Small intestine (tissue), 7 donors: ENCODE results near the gene MB. TPM values are rescaled to one million over a fixed set of nuclear protein-coding genes. Genes with fewer than 3 reads are reported as not detected.

Experiments
- DNase-seq, 2 donors: peaks; one replicate each; pipeline versions ENCODE4 v3.0.0 to v3.0.0-alpha.2; 2013
- FAIRE-seq: peaks from 2 replicates; lab custom pipeline; 2012; peaks lifted over from hg19 to GRCh38; lab: Jason Lieb, UNC
- H3K27ac ChIP-seq, 3 donors: one replicate each; pipeline ENCODE4 v1.5.1; 2013; ENCODE audit warnings: low read length in 2 of 3, mild to moderate bottlenecking in 2 of 3, control low read depth in 1 of 3, inconsistent platforms in 1 of 3, low read depth in 1 of 3, moderate library complexity in 1 of 3
- H3K27me3 ChIP-seq, 3 donors: one replicate each; pipeline ENCODE4 v1.6.1; 2013; ENCODE audit warnings: low read length in 3 of 3, inconsistent platforms in 1 of 3; ENCODE audit not compliant: control insufficient read depth in 3 of 3, insufficient read depth in 3 of 3
- H3K36me3 ChIP-seq, 3 donors: one replicate each; pipeline ENCODE4 v1.6.1; 2013; ENCODE audit warnings: low read length in 3 of 3, inconsistent platforms in 1 of 3, low read depth in 1 of 3, mild to moderate bottlenecking in 1 of 3, moderate library complexity in 1 of 3; ENCODE audit not compliant: control insufficient read depth in 3 of 3, insufficient read depth in 2 of 3
- H3K4me1 ChIP-seq, 3 donors: one replicate each; pipeline ENCODE4 v1.6.1; 2013; ENCODE audit warnings: low read length in 2 of 3, inconsistent platforms in 1 of 3, low read depth in 1 of 3, mild to moderate bottlenecking in 1 of 3, moderate library complexity in 1 of 3; ENCODE audit not compliant: control insufficient read depth in 3 of 3, insufficient read depth in 2 of 3
- H3K4me3 ChIP-seq, 3 donors: one replicate each; pipeline ENCODE4 v1.5.1; 2013; ENCODE audit warnings: low read length in 3 of 3, control low read depth in 1 of 3, inconsistent platforms in 1 of 3, low read depth in 1 of 3, mild to moderate bottlenecking in 1 of 3, moderate library complexity in 1 of 3
- H3K9me3 ChIP-seq, 2 donors: one replicate each; pipeline ENCODE4 v1.6.1; 2013; ENCODE audit warnings: low read depth in 1 of 2, low read length in 1 of 2; ENCODE audit not compliant: control insufficient read depth in 2 of 2, insufficient read depth in 1 of 2
- WGBS, 3 donors: extraction: QIAGEN DNeasy Blood & Tissue Kit; methylation state at CpG; one replicate each; pipeline ENCODE4 v1.1.7; 2013; 5-methylcytosine and 5-hydroxymethylcytosine counted together
- polyA plus RNA-seq, 4 donors: library from polyadenylated mRNA; stranded (reverse) in 3 of 4; unstranded in 1 of 4; fragments of 200-250 nt in 3 of 4; fragments of 120-200 nt in 1 of 4; gene quantifications; one replicate each; pipeline versions ENCODE4 v1.2.1 to v1.2.3, GENCODE V29; 2013
- donor health status: healthy with polysubstance abuse.
- donor health status: control.
- donor health status: control.
- donor health status: Bipolar disorder and iron deficiency.
- donor health status: healthy.

Gene MB
- polyA plus RNA-seq, 4 donors, result 1.9 to 106 (median 45.4) TPM

- no peaks in the 10 kb centered on the region for H3K9me3 ChIP-seq
- peaks cover 0 to 4% (median 2%) of the 10 kb centered on the region in 3 donors for H3K27me3 ChIP-seq
- no peaks in the 10 kb centered on the region for H3K4me1 ChIP-seq
- FAIRE-seq (no peak), DNase-seq (no peak)
- H3K4me3 ChIP-seq, result no peak overlapping the region
- H3K36me3 ChIP-seq, result no peaks in the 10 kb centered on the region
- 60 to 68% (median 61%) methylated on average over 23 of the region's 23 CpGs for WGBS, 3 donors
- H3K27ac ChIP-seq, result no peak overlapping the region
Measured at GRCh38 chr22:35567351-35568141, 49.6 kb downstream of the MB start.

- WGBS, 3 donors, result 61 to 79% (median 68%) methylated on average over 10 of the region's 10 CpGs
- no peaks in the 10 kb centered on the region for H3K36me3 ChIP-seq
- no peak overlapping the region for H3K27ac ChIP-seq
- H3K27me3 ChIP-seq, result peaks cover 0 to 4% (median 2%) of the 10 kb centered on the region in 3 donors
- no peak overlapping the region for H3K4me3 ChIP-seq
- FAIRE-seq, result no peak
- H3K9me3 ChIP-seq, result no peaks in the 10 kb centered on the region
- no peak for DNase-seq
- no peaks in the 10 kb centered on the region for H3K4me1 ChIP-seq
Measured at GRCh38 chr22:35564975-35565867, 51.9 kb downstream of the MB start.

- WGBS, 3 donors, result 58 to 72% (median 65%) methylated on average over 7 of the region's 7 CpGs
Measured at GRCh38 chr22:35563211-35563610, 53.9 kb downstream of the MB start.

GRCh38 chr22:35561796-35562526 is 55.2 kb downstream of the MB start:
- Histone ChIP-seq H3K4me1 (no peaks in the 10 kb centered on the region), H3K36me3 (no peaks in the 10 kb centered on the region), H3K27ac (no peak overlapping the region), H3K9me3 (peaks cover 0 to 3% of the 10 kb centered on the region in 2 donors), H3K27me3 (peaks cover 0 to 2% (median 0%) of the 10 kb centered on the region in 3 donors), H3K4me3 (no peak overlapping the region)
- WGBS, 3 donors, result 81 to 85% (median 83%) methylated on average over 20 of the region's 20 CpGs
- FAIRE-seq (no peak), DNase-seq (no peak)

More at GRCh38 chr22:35563211-35563610, 53.9 kb downstream of the MB start:
- H3K4me1 ChIP-seq, result no peaks in the 10 kb centered on the region
- no peak for FAIRE-seq
- H3K9me3 ChIP-seq, result peaks cover 0 to 3% of the 10 kb centered on the region in 2 donors
- no peak overlapping the region for H3K4me3 ChIP-seq
- H3K27ac ChIP-seq, result no peak overlapping the region
- H3K36me3 ChIP-seq, result no peaks in the 10 kb centered on the region
- no peak for DNase-seq
- peaks cover 0 to 5% (median 2%) of the 10 kb centered on the region in 3 donors for H3K27me3 ChIP-seq

GRCh38 chr22:35560824-35561223 is 56.3 kb downstream of the MB start:
- H3K36me3 ChIP-seq, result no peaks in the 10 kb centered on the region
- H3K27me3 ChIP-seq, result peaks cover 0 to 2% (median 0%) of the 10 kb centered on the region in 3 donors
- 65 to 91% (median 86%) methylated on average over 1 of the region's 1 CpG for WGBS, 3 donors
- H3K4me1 ChIP-seq, result no peaks in the 10 kb centered on the region
- H3K4me3 ChIP-seq, result no peak overlapping the region
- no peak overlapping the region for H3K27ac ChIP-seq
- FAIRE-seq, result no peak
- peaks cover 0 to 3% of the 10 kb centered on the region in 2 donors for H3K9me3 ChIP-seq
- no peak for DNase-seq

- no peak overlapping the region for H3K4me3 ChIP-seq
- H3K9me3 ChIP-seq, result peaks cover 0 to 3% of the 10 kb centered on the region in 2 donors
- 57 to 63% (median 60%) methylated on average over 5 of the region's 5 CpGs for WGBS, 3 donors
- H3K36me3 ChIP-seq, result no peaks in the 10 kb centered on the region
- no peaks in the 10 kb centered on the region for H3K4me1 ChIP-seq
- DNase-seq (no peak), FAIRE-seq (no peak)
- no peak overlapping the region for H3K27ac ChIP-seq
- H3K27me3 ChIP-seq, result peaks cover 0 to 2% (median 0%) of the 10 kb centered on the region in 3 donors
Measured at GRCh38 chr22:35560366-35560765, 56.8 kb downstream of the MB start.

- H3K27ac ChIP-seq, result no peak overlapping the region
- H3K4me1 ChIP-seq, result no peaks in the 10 kb centered on the region
- DNase-seq, result no peak
- H3K4me3 ChIP-seq, result no peak overlapping the region
- H3K36me3 ChIP-seq, result no peaks in the 10 kb centered on the region
- 60 to 82% (median 79%) methylated on average over 2 of the region's 2 CpGs for WGBS, 3 donors
- FAIRE-seq, result peak; percentile 89
- H3K27me3 ChIP-seq, result peaks cover 0 to 2% (median 0%) of the 10 kb centered on the region in 3 donors
- H3K9me3 ChIP-seq, result peaks cover 0 to 3% of the 10 kb centered on the region in 2 donors
Measured at GRCh38 chr22:35559354-35560005, 57.6 kb downstream of the MB start.
